HCT116 (cell line): ENCODE results near the gene AFAP1.

Experiments
- CTCF ChIP-seq, 3 experiments: fragments of 200-600 bp in 1 of 3; sonication (generic) in 1 of 3; IDR thresholded peaks in 2 of 3; conservative IDR thresholded peaks in 1 of 3; 2 replicates each; pipeline ENCODE4 v1.5.1; 2012 to 2017; ENCODE audit warnings: low read depth in 2 of 3, low read length in 2 of 3, antibody characterized with exemption in 1 of 3, borderline replicate concordance in 1 of 3, control low read depth in 1 of 3, mild to moderate bottlenecking in 1 of 3, mixed read lengths in 1 of 3, mixed run types in 1 of 3, moderate library complexity in 1 of 3; ENCODE audit not compliant: insufficient read depth in 1 of 3
- ELF1 ChIP-seq: IDR thresholded peaks from 2 replicates; pipeline ENCODE4 v1.6.1; 2012; ENCODE audit warnings: low read depth, borderline replicate concordance
- EZH2phosphoT487 ChIP-seq: fragments of 200-600 bp; IDR thresholded peaks from 2 replicates; pipeline ENCODE4 v1.6.1; 2018; ENCODE audit warnings: antibody characterized with exemption, borderline replicate concordance
- FOSL1 ChIP-seq: IDR thresholded peaks from 2 replicates; pipeline ENCODE4 v1.6.1; 2012; ENCODE audit warnings: low read depth
- REST ChIP-seq: IDR thresholded peaks from 2 replicates; pipeline ENCODE4 v1.6.1; 2012; ENCODE audit warnings: low read depth
- YY1 ChIP-seq: IDR thresholded peaks from 2 replicates; pipeline ENCODE4 v1.6.1; 2011; ENCODE audit warnings: low read length, low read depth, moderate library complexity, mild to moderate bottlenecking; ENCODE audit not compliant: insufficient replicate concordance; ENCODE audit errors: extremely low read depth
- ZNF274 ChIP-seq: fragments of 200-500 bp; sonication (Bioruptor generic); IDR thresholded peaks from 2 replicates; pipeline ENCODE4 v1.6.1; 2014; ENCODE audit warnings: mild to moderate bottlenecking, low read depth, low read length, inconsistent platforms

- TF ChIP-seq CTCF (IDR thresholded peaks at IDR 0.05 in 2 of 3, conservative IDR thresholded peaks at IDR 0.05 in 1 of 3; ENCODE audit: borderline replicate concordance in 1 of 3, insufficient read depth in 1 of 3, low read depth in 2 of 3, low read length in 2 of 3) (no peak), FOSL1 (no peak), ZNF274 (no peak), YY1 (no peak), EZH2phosphoT487 (no peak), ELF1 (no peak), REST (no peak)
Observed at GRCh38 chr4:7917669-7918068, 22.0 kb downstream of the AFAP1 start.
